Body of pancreas (tissue), 4 donors: ENCODE data around the gene NKD1. TPM values are rescaled to one million over a fixed set of nuclear protein-coding genes. Genes with fewer than 3 reads are reported as not detected.

Source experiments
- ATAC-seq: fragments of 150-250 bp; one replicate; pipeline ENCODE4 v1.9.1; 2016
- DNase-seq, 4 donors: peaks; one replicate each; pipeline ENCODE4 v3.0.0-alpha.2; 2019
- H3K27ac ChIP-seq, 4 donors: fragments of 200-600 bp; sonication (generic); 1 replicate in 3 of 4; 2 replicates in 1 of 4; pipeline versions ENCODE4 v1.5.1 to v1.6.1; 2016 to 2019; ENCODE audit warnings: mild to moderate bottlenecking in 1 of 4, mixed read lengths in 1 of 4, moderate library complexity in 1 of 4
- H3K27me3 ChIP-seq, 2 donors: fragments of 200-600 bp; sonication (generic); one replicate each; pipeline ENCODE4 v1.6.0; 2016; ENCODE audit warnings: mild to moderate bottlenecking in 1 of 2
- H3K36me3 ChIP-seq, 2 donors: fragments of 200-600 bp; sonication (generic); replicated peaks in 1 of 2; 2 replicates each; pipeline ENCODE4 v1.5.1; 2016; ENCODE audit warnings: low read depth in 2 of 2; ENCODE audit not compliant: insufficient read depth in 1 of 2
- H3K4me1 ChIP-seq: fragments of 200-600 bp; sonication (generic); one replicate; pipeline ENCODE4 v1.6.0; 2016
- H3K4me3 ChIP-seq, 2 donors: fragments of 200-600 bp; sonication (generic); 1 replicate in 1 of 2; 2 replicates in 1 of 2; pipeline ENCODE4 v1.5.1; 2016 to 2019
- H3K9me3 ChIP-seq, 3 donors: fragments of 200-600 bp; sonication (generic); 1 replicate in 2 of 3; 2 replicates in 1 of 3; pipeline ENCODE4 v1.5.1; 2016
- CTCF ChIP-seq, 7 experiments: fragments of 450-650 bp in 4 of 7; fragments of 200-600 bp in 3 of 7; sonication (generic) in 3 of 7; IDR thresholded peaks; one replicate each; pipeline ENCODE4 v1.5.1; 2016 to 2019; ENCODE audit warnings: antibody characterized with exemption in 7 of 7
- POLR2A ChIP-seq, 3 donors: fragments of 450-650 bp; IDR thresholded peaks; one replicate each; pipeline ENCODE4 v1.6.1; 2016; ENCODE audit warnings: antibody characterized with exemption in 3 of 3, mild to moderate bottlenecking in 2 of 3
- WGBS, 2 donors: methylation state at CpG; one replicate each; pipeline ENCODE4 v1.1.5; 2017; 5-methylcytosine and 5-hydroxymethylcytosine counted together
- intact Hi-C: fragments of 100-400 bp; cut with DNase I; formaldehyde crosslinking; loops from one replicate; pipeline ENCODE4 v1.15.1; 2023
- total RNA-seq, 2 donors: library from RNA; depleted of rRNA; stranded (reverse); fragments of >200 nt; gene quantifications; one replicate each; pipeline ENCODE4 v1.1.0, GENCODE V29; 2016

Gene NKD1
- total RNA-seq, 2 donors from 2014 or later = 2.0 to 4.9 TPM

- WGBS, 2 donors = 86 to 94% methylated on average over 7 of the region's 7 CpGs
- Histone ChIP-seq H3K4me3 (no peak overlapping the region), H3K27ac (no peak overlapping the region), H3K27me3 (no peaks in the 10 kb centered on the region), H3K9me3 (no peaks in the 10 kb centered on the region), H3K36me3 (no peaks in the 10 kb centered on the region), H3K4me1 (peaks cover 12% of the 10 kb centered on the region)
- intact Hi-C loops = no loop called here
- no peak for TF ChIP-seq CTCF (IDR thresholded peaks at IDR 0.05)
- TF ChIP-seq POLR2A (IDR thresholded peaks at IDR 0.05) = no peak
- no peak for ATAC-seq
- no peak for DNase-seq
These were observed 66.9 kb downstream of the NKD1 start for GRCh38 chr16:50614955-50615724.

- no peak overlapping the region for H3K27ac ChIP-seq
- 36 to 39% methylated on average over 5 of the region's 5 CpGs for WGBS, 2 donors
- intact Hi-C loops = no loop called here
- no peak for ATAC-seq
- no peaks in the 10 kb centered on the region for H3K27me3 ChIP-seq
- H3K9me3 ChIP-seq = no peaks in the 10 kb centered on the region
- H3K36me3 ChIP-seq = no peaks in the 10 kb centered on the region
- TF ChIP-seq CTCF (IDR thresholded peaks at IDR 0.05) (no peak), POLR2A (IDR thresholded peaks at IDR 0.05) (no peak)
- peaks cover 12% of the 10 kb centered on the region for H3K4me1 ChIP-seq
- no peak overlapping the region for H3K4me3 ChIP-seq
- no peak for DNase-seq
These were observed 67.7 kb downstream of the NKD1 start for GRCh38 chr16:50615891-50616290.

- 85 to 93% methylated on average over 6 of the region's 6 CpGs for WGBS, 2 donors
These were observed 68.2 kb downstream of the NKD1 start for GRCh38 chr16:50616386-50616785.

GRCh38 chr16:50616883-50617645 is 68.9 kb downstream of the NKD1 start:
- Histone ChIP-seq H3K27me3 (no peaks in the 10 kb centered on the region), H3K4me1 (peaks cover 12% of the 10 kb centered on the region), H3K36me3 (no peaks in the 10 kb centered on the region), H3K9me3 (no peaks in the 10 kb centered on the region), H3K27ac (no peak overlapping the region), H3K4me3 (no peak overlapping the region)
- no peak for ATAC-seq
- no peak for TF ChIP-seq POLR2A (IDR thresholded peaks at IDR 0.05)
- TF ChIP-seq CTCF (IDR thresholded peaks at IDR 0.05) = no peak
- WGBS, 2 donors = 66 to 68% methylated on average over 10 to 11 of the region's 11 CpGs
- no peak for DNase-seq
- intact Hi-C loops = no loop called here

More at GRCh38 chr16:50616386-50616785, 68.2 kb downstream of the NKD1 start:
- ATAC-seq = no peak
- no peak for DNase-seq
- intact Hi-C loops = no loop called here
- H3K27ac ChIP-seq = no peak overlapping the region
- no peaks in the 10 kb centered on the region for H3K9me3 ChIP-seq
- no peaks in the 10 kb centered on the region for H3K36me3 ChIP-seq
- no peaks in the 10 kb centered on the region for H3K27me3 ChIP-seq
- TF ChIP-seq CTCF (IDR thresholded peaks at IDR 0.05) (no peak), POLR2A (IDR thresholded peaks at IDR 0.05) (no peak)
- H3K4me3 ChIP-seq = no peak overlapping the region
- H3K4me1 ChIP-seq = peaks cover 12% of the 10 kb centered on the region
